ENCODE results near the gene IFNL2. TPM values are rescaled to one million over a fixed set of nuclear protein-coding genes. Genes with fewer than 3 reads are reported as not detected.
A peak's percentile ranks its signal among the peaks of the same experiment; 100 is the strongest.

IFNL2 gene
- total and polyA plus RNA-seq, 7 experiments from 2014 or later, result not detected

- no peak overlapping the region for H3K27ac Mint-ChIP-seq
- H3K9me3 Mint-ChIP-seq, result no peaks in the 10 kb centered on the region
- ATAC-seq, result no peak
Observed at GRCh38 chr19:39301021-39301420, 32.8 kb downstream of the IFNL2 start.

GRCh38 chr19:39301562-39301961 lies 33.4 kb downstream of the IFNL2 start:
- POLR2A ChIA-PET, result no interaction called here
- H3K4me3 Mint-ChIP-seq, result no peak overlapping the region
- DNase-seq, result no peak
- intact Hi-C loops (cut with micrococcal nuclease), result no loop called here
- peaks cover 0 to 2% (median 2%) of the 10 kb centered on the region in 5 donors for H3K36me3 Mint-ChIP-seq
- no peaks in the 10 kb centered on the region for H3K9me3 Mint-ChIP-seq
- no peaks in the 10 kb centered on the region for H3K36me3 ChIP-seq (ENCODE audit: control insufficient read depth in 2 of 3, insufficient read depth in 3 of 3, low read length in 3 of 3)
- H3K4me1 ChIP-seq (ENCODE audit: control insufficient read depth in 2 of 2, insufficient read depth in 2 of 2, low read length in 2 of 2), result peaks cover 0 to 13% of the 10 kb centered on the region in 2 donors
- H3K9me3 ChIP-seq (ENCODE audit: control insufficient read depth in 2 of 3, low read length in 3 of 3), result no peaks in the 10 kb centered on the region
- peaks cover 0 to 23% (median 7%) of the 10 kb centered on the region in 7 donors for H3K4me1 Mint-ChIP-seq
- no peak overlapping the region for H3K27ac ChIP-seq (ENCODE audit: low read depth, low read length)
- peaks cover 0 to 8% (median 4%) of the 10 kb centered on the region in 5 donors for H3K27me3 Mint-ChIP-seq
- no peak overlapping the region for H3K4me3 ChIP-seq (ENCODE audit: low read length)
- no peaks in the 10 kb centered on the region for H3K27me3 ChIP-seq (ENCODE audit: control insufficient read depth in 2 of 2, insufficient read depth in 2 of 2, low read length in 2 of 2)
- CTCF ChIA-PET, result no interaction called here
- H3K27ac Mint-ChIP-seq, result no peak overlapping the region
- no peak for ATAC-seq

More at GRCh38 chr19:39301021-39301420, 32.8 kb downstream of the IFNL2 start:
- Mint-ChIP-seq H3K36me3 (no peaks in the 10 kb centered on the region), H3K4me3 (no peak overlapping the region), H3K27me3 (peaks cover 0 to 8% (median 4%) of the 10 kb centered on the region in 5 donors), H3K4me1 (peaks cover 0 to 29% (median 7%) of the 10 kb centered on the region in 7 donors)
- Histone ChIP-seq H3K4me3 (ENCODE audit: low read length) (no peak overlapping the region), H3K27me3 (ENCODE audit: control insufficient read depth in 2 of 2, insufficient read depth in 2 of 2, low read length in 2 of 2) (no peaks in the 10 kb centered on the region), H3K9me3 (ENCODE audit: control insufficient read depth in 2 of 3, low read length in 3 of 3) (no peaks in the 10 kb centered on the region), H3K4me1 (ENCODE audit: control insufficient read depth in 2 of 2, insufficient read depth in 2 of 2, low read length in 2 of 2) (peaks cover 0 to 13% of the 10 kb centered on the region in 2 donors), H3K36me3 (ENCODE audit: control insufficient read depth in 2 of 3, insufficient read depth in 3 of 3, low read length in 3 of 3) (no peaks in the 10 kb centered on the region), H3K27ac (ENCODE audit: low read depth, low read length) (no peak overlapping the region)
- POLR2A ChIA-PET, result interaction anchor here (1.3 kb wide), 1 partner anchor 32 kb away, joined by 3 read pairs; no protein-coding TSS in a partner anchor
- intact Hi-C loops (cut with micrococcal nuclease), result no loop called here
- no peak for DNase-seq
- CTCF ChIA-PET, result no interaction called here

- Histone ChIP-seq H3K4me3 (ENCODE audit: low read length) (no peak overlapping the region), H3K27ac (ENCODE audit: low read depth, low read length) (no peak overlapping the region), H3K27me3 (ENCODE audit: control insufficient read depth in 2 of 2, insufficient read depth in 2 of 2, low read length in 2 of 2) (no peaks in the 10 kb centered on the region), H3K4me1 (ENCODE audit: control insufficient read depth in 2 of 2, insufficient read depth in 2 of 2, low read length in 2 of 2) (peaks cover 0 to 3% of the 10 kb centered on the region in 2 donors), H3K36me3 (ENCODE audit: control insufficient read depth in 2 of 3, insufficient read depth in 3 of 3, low read length in 3 of 3) (peaks cover 0 to 13% (median 0%) of the 10 kb centered on the region in 3 experiments), H3K9me3 (ENCODE audit: control insufficient read depth in 2 of 3, low read length in 3 of 3) (no peaks in the 10 kb centered on the region)
- DNase-seq, result no peak
- Mint-ChIP-seq H3K9me3 (no peaks in the 10 kb centered on the region), H3K27ac (peak overlapping the region in 2 of 9 donors; percentile 48 to 52), H3K4me3 (no peak overlapping the region), H3K36me3 (peaks cover 0 to 7% (median 7%) of the 10 kb centered on the region in 5 donors), H3K27me3 (peaks cover 0 to 8% (median 0%) of the 10 kb centered on the region in 5 donors), H3K4me1 (peaks cover 0 to 7% (median 2%) of the 10 kb centered on the region in 7 donors)
- ChIA-PET POLR2A (interaction anchor here (0.8 to 0.9 kb wide), 2 partner anchors 20 to 42 kb away, joined by 3 read pairs; no protein-coding TSS in a partner anchor), CTCF (no interaction called here)
- no peak for ATAC-seq
- intact Hi-C loops (cut with micrococcal nuclease), result no loop called here
Observed at GRCh38 chr19:39303373-39304184, 35.4 kb downstream of the IFNL2 start.

GRCh38 chr19:39304185-39304513 lies 36.0 kb downstream of the IFNL2 start:
- Histone ChIP-seq H3K9me3 (ENCODE audit: control insufficient read depth in 2 of 3, low read length in 3 of 3) (no peaks in the 10 kb centered on the region), H3K36me3 (ENCODE audit: control insufficient read depth in 2 of 3, insufficient read depth in 3 of 3, low read length in 3 of 3) (peaks cover 0 to 13% (median 0%) of the 10 kb centered on the region in 3 experiments), H3K27me3 (ENCODE audit: control insufficient read depth in 2 of 2, insufficient read depth in 2 of 2, low read length in 2 of 2) (no peaks in the 10 kb centered on the region), H3K4me3 (ENCODE audit: low read length) (no peak overlapping the region), H3K4me1 (ENCODE audit: control insufficient read depth in 2 of 2, insufficient read depth in 2 of 2, low read length in 2 of 2) (no peaks in the 10 kb centered on the region), H3K27ac (ENCODE audit: low read depth, low read length) (no peak overlapping the region)
- Mint-ChIP-seq H3K27me3 (peaks cover 0 to 8% (median 0%) of the 10 kb centered on the region in 5 donors), H3K36me3 (peaks cover 0 to 11% (median 10%) of the 10 kb centered on the region in 5 donors), H3K4me3 (no peak overlapping the region), H3K4me1 (peaks cover 0 to 8% (median 0%) of the 10 kb centered on the region in 7 donors), H3K27ac (peak overlapping the region in 2 of 9 donors; percentile 3 to 48), H3K9me3 (no peaks in the 10 kb centered on the region)
- ChIA-PET CTCF (no interaction called here), POLR2A (interaction anchor here (0.8 to 0.9 kb wide), 2 partner anchors 19 to 43 kb away, joined by 3 read pairs; no protein-coding TSS in a partner anchor)
- no peak for ATAC-seq
- DNase-seq, result no peak
- intact Hi-C loops (cut with micrococcal nuclease), result no loop called here

- Histone ChIP-seq H3K9me3 (ENCODE audit: control insufficient read depth in 2 of 3, low read length in 3 of 3) (no peaks in the 10 kb centered on the region), H3K4me1 (ENCODE audit: control insufficient read depth in 2 of 2, insufficient read depth in 2 of 2, low read length in 2 of 2) (no peaks in the 10 kb centered on the region), H3K4me3 (ENCODE audit: low read length) (no peak overlapping the region), H3K27ac (ENCODE audit: low read depth, low read length) (no peak overlapping the region), H3K27me3 (ENCODE audit: control insufficient read depth in 2 of 2, insufficient read depth in 2 of 2, low read length in 2 of 2) (no peaks in the 10 kb centered on the region), H3K36me3 (ENCODE audit: control insufficient read depth in 2 of 3, insufficient read depth in 3 of 3, low read length in 3 of 3) (peaks cover 0 to 13% (median 0%) of the 10 kb centered on the region in 3 experiments)
- Mint-ChIP-seq H3K4me3 (no peak overlapping the region), H3K36me3 (peaks cover 0 to 14% (median 11%) of the 10 kb centered on the region in 5 donors), H3K27me3 (peaks cover 0 to 8% (median 0%) of the 10 kb centered on the region in 5 donors), H3K4me1 (peaks cover 0 to 10% (median under 1%) of the 10 kb centered on the region in 7 donors), H3K27ac (peak overlapping the region in 2 of 9 donors; percentile 18 to 68), H3K9me3 (no peaks in the 10 kb centered on the region)
- ChIA-PET CTCF (interaction anchor here (1.1 kb wide), 1 partner anchor 37 kb away, joined by 3 read pairs; the partner anchor contains the start of gene SAMD4B), POLR2A (no interaction called here)
- ATAC-seq (no peak), DNase-seq (no peak)
- intact Hi-C loops (cut with micrococcal nuclease), result no loop called here
Observed at GRCh38 chr19:39304701-39305571, 36.7 kb downstream of the IFNL2 start.

GRCh38 chr19:39306075-39306474 lies 37.9 kb downstream of the IFNL2 start:
- CTCF ChIA-PET, result interaction anchor here (0.6 to 1.1 kb wide), 2 partner anchors 36 to 94 kb away, joined by 3 read pairs; partner anchors contain the start of gene SAMD4B
- POLR2A ChIA-PET, result no interaction called here

More at GRCh38 chr19:39306075-39306474, 37.9 kb downstream of the IFNL2 start:
- Mint-ChIP-seq H3K36me3 (peaks cover 3 to 25% (median 15%) of the 10 kb centered on the region in 5 donors), H3K27me3 (peaks cover 0 to 8% (median 0%) of the 10 kb centered on the region in 5 donors), H3K4me3 (no peak overlapping the region), H3K4me1 (peaks cover 7 to 19% (median 10%) of the 10 kb centered on the region in 7 donors), H3K27ac (no peak overlapping the region), H3K9me3 (no peaks in the 10 kb centered on the region)
- DNase-seq, result no peak
- Histone ChIP-seq H3K27ac (ENCODE audit: low read depth, low read length) (no peak overlapping the region), H3K9me3 (ENCODE audit: control insufficient read depth in 2 of 3, low read length in 3 of 3) (no peaks in the 10 kb centered on the region), H3K36me3 (ENCODE audit: control insufficient read depth in 2 of 3, insufficient read depth in 3 of 3, low read length in 3 of 3) (peaks cover 0 to 19% (median under 1%) of the 10 kb centered on the region in 3 experiments), H3K4me3 (ENCODE audit: low read length) (no peak overlapping the region), H3K4me1 (ENCODE audit: control insufficient read depth in 2 of 2, insufficient read depth in 2 of 2, low read length in 2 of 2) (no peaks in the 10 kb centered on the region), H3K27me3 (ENCODE audit: control insufficient read depth in 2 of 2, insufficient read depth in 2 of 2, low read length in 2 of 2) (no peaks in the 10 kb centered on the region)
- intact Hi-C loops (cut with micrococcal nuclease), result no loop called here
- no peak for ATAC-seq
